ENCODE measurements around the gene BMI1.

The BMI1 gene

GRCh38 chr10:22316286-22317075, 4.4 kb upstream of the BMI1 start, which contains the start of gene COMMD3:
COMMD3 (plus strand) TSS chr10:22316388; CDS start chr10:22316418, 30 bp downstream.
- Histone ChIP-seq H4K8ac (ENCODE audit: low read depth, low read length) (peak within 1 kb of the TSS; percentile 95), H3K4ac (ENCODE audit: low read depth, low read length) (peak within 1 kb of the TSS; percentile 61), H3K9ac (ENCODE audit: low read length) (peak within 1 kb of the TSS; percentile 76), H3K27me3 (ENCODE audit: insufficient read depth, low read length) (peaks cover 3% of the 10 kb centered on the region), H3K79me2 (ENCODE audit: control insufficient read depth, insufficient read depth, low read length, poor library complexity) (peaks cover 9% of the 10 kb centered on the region), H3K4me2 (ENCODE audit: low read length) (peak within 1 kb of the TSS; percentile 77), H3K36me3 (ENCODE audit: control insufficient read depth in 1 of 2, insufficient read depth in 2 of 2, low read length in 2 of 2) (no peaks in the 10 kb centered on the region), H3K4me3 (ENCODE audit: low read depth, low read length) (peak within 1 kb of the TSS; percentile 86), H2BK12ac (ENCODE audit: low read length) (peak within 1 kb of the TSS; percentile 52), H3K79me1 (ENCODE audit: low read length) (peaks cover 10% of the 10 kb centered on the region), H3K4me1 (ENCODE audit: control insufficient read depth in 1 of 2, insufficient read depth in 2 of 2, low read length in 2 of 2) (peaks cover 0 to 2% of the 10 kb centered on the region in 2 experiments), H2BK5ac (ENCODE audit: low read depth, low read length, poor library complexity) (peak within 1 kb of the TSS; percentile 70), H3K23ac (ENCODE audit: low read length) (no peak within 1 kb of the TSS), H3K18ac (ENCODE audit: low read length) (peak within 1 kb of the TSS; percentile 89), H4K12ac (ENCODE audit: low read depth, low read length) (peak within 1 kb of the TSS; percentile 96), H4K91ac (ENCODE audit: low read depth, low read length) (peak within 1 kb of the TSS; percentile 90), H3K9me3 (ENCODE audit: insufficient read depth, low read depth, low read length) (no peaks in the 10 kb centered on the region), H2AFZ (ENCODE audit: insufficient read depth, low read length, poor library complexity) (peak within 1 kb of the TSS; percentile 96), H2BK120ac (ENCODE audit: insufficient read depth, low read length, poor library complexity) (peak within 1 kb of the TSS; percentile 89), H3K14ac (ENCODE audit: low read length) (peak within 1 kb of the TSS; percentile 95), H2AK5ac (ENCODE audit: low read length) (no peak within 1 kb of the TSS), H3K27ac (ENCODE audit: low read depth, low read length) (peak within 1 kb of the TSS; percentile 77)
- no CpG with 5 or more reads among the region's 63 CpGs for WGBS (ENCODE audit: extremely low coverage, insufficient coverage, insufficient read length)
- DNase-seq = peak; percentile 85 to 93

GRCh38 chr10:22317076-22317370, 3.9 kb upstream of the BMI1 start:
- H3K27ac ChIP-seq (ENCODE audit: low read depth, low read length) = no peak overlapping the region
- H3K18ac ChIP-seq (ENCODE audit: low read length) = no peak overlapping the region
- no CpG with 5 or more reads among the region's 9 CpGs for WGBS (ENCODE audit: extremely low coverage, insufficient coverage, insufficient read length)
- H3K9ac ChIP-seq (ENCODE audit: low read length) = no peak overlapping the region
- H2BK12ac ChIP-seq (ENCODE audit: low read length) = no peak overlapping the region
- H3K14ac ChIP-seq (ENCODE audit: low read length) = no peak overlapping the region
- no peaks in the 10 kb centered on the region for H3K36me3 ChIP-seq (ENCODE audit: control insufficient read depth in 1 of 2, insufficient read depth in 2 of 2, low read length in 2 of 2)
- no peak overlapping the region for H2BK5ac ChIP-seq (ENCODE audit: low read depth, low read length, poor library complexity)
- no peak overlapping the region for H4K8ac ChIP-seq (ENCODE audit: low read depth, low read length)
- H3K27me3 ChIP-seq (ENCODE audit: insufficient read depth, low read length) = peaks cover 6% of the 10 kb centered on the region
- DNase-seq = peak in 1 of 2 donors; percentile 35
- H2BK120ac ChIP-seq (ENCODE audit: insufficient read depth, low read length, poor library complexity) = no peak overlapping the region
- no peak overlapping the region for H4K12ac ChIP-seq (ENCODE audit: low read depth, low read length)
- H3K79me1 ChIP-seq (ENCODE audit: low read length) = peaks cover 12% of the 10 kb centered on the region
- no peak overlapping the region for H3K4me3 ChIP-seq (ENCODE audit: low read depth, low read length)
- no peak overlapping the region for H4K91ac ChIP-seq (ENCODE audit: low read depth, low read length)
- H3K9me3 ChIP-seq (ENCODE audit: insufficient read depth, low read depth, low read length) = no peaks in the 10 kb centered on the region
- no peak overlapping the region for H3K23ac ChIP-seq (ENCODE audit: low read length)
- peaks cover 0 to 2% of the 10 kb centered on the region in 2 experiments for H3K4me1 ChIP-seq (ENCODE audit: control insufficient read depth in 1 of 2, insufficient read depth in 2 of 2, low read length in 2 of 2)
- H2AK5ac ChIP-seq (ENCODE audit: low read length) = no peak overlapping the region
- peak overlapping the region; percentile 77 for H3K4me2 ChIP-seq (ENCODE audit: low read length)
- H3K4ac ChIP-seq (ENCODE audit: low read depth, low read length) = no peak overlapping the region
- H2AFZ ChIP-seq (ENCODE audit: insufficient read depth, low read length, poor library complexity) = peak overlapping the region; percentile 82
- peaks cover 9% of the 10 kb centered on the region for H3K79me2 ChIP-seq (ENCODE audit: control insufficient read depth, insufficient read depth, low read length, poor library complexity)

- Histone ChIP-seq H3K27me3 (ENCODE audit: insufficient read depth, low read length) (peaks cover 13% of the 10 kb centered on the region), H3K14ac (ENCODE audit: low read length) (no peak overlapping the region), H3K23ac (ENCODE audit: low read length) (no peak overlapping the region), H3K4me2 (ENCODE audit: low read length) (no peak overlapping the region), H3K36me3 (ENCODE audit: control insufficient read depth in 1 of 2, insufficient read depth in 2 of 2, low read length in 2 of 2) (no peaks in the 10 kb centered on the region), H3K79me2 (ENCODE audit: control insufficient read depth, insufficient read depth, low read length, poor library complexity) (peaks cover 9% of the 10 kb centered on the region), H2AK5ac (ENCODE audit: low read length) (no peak overlapping the region), H2AFZ (ENCODE audit: insufficient read depth, low read length, poor library complexity) (no peak overlapping the region), H3K18ac (ENCODE audit: low read length) (no peak overlapping the region), H3K79me1 (ENCODE audit: low read length) (peaks cover 12% of the 10 kb centered on the region), H4K8ac (ENCODE audit: low read depth, low read length) (no peak overlapping the region), H3K4me3 (ENCODE audit: low read depth, low read length) (no peak overlapping the region), H3K9ac (ENCODE audit: low read length) (no peak overlapping the region), H2BK5ac (ENCODE audit: low read depth, low read length, poor library complexity) (no peak overlapping the region), H3K27ac (ENCODE audit: low read depth, low read length) (no peak overlapping the region), H3K9me3 (ENCODE audit: insufficient read depth, low read depth, low read length) (no peaks in the 10 kb centered on the region), H4K12ac (ENCODE audit: low read depth, low read length) (no peak overlapping the region), H4K91ac (ENCODE audit: low read depth, low read length) (no peak overlapping the region), H3K4me1 (ENCODE audit: control insufficient read depth in 1 of 2, insufficient read depth in 2 of 2, low read length in 2 of 2) (peaks cover 0 to 2% of the 10 kb centered on the region in 2 experiments), H3K4ac (ENCODE audit: low read depth, low read length) (no peak overlapping the region), H2BK120ac (ENCODE audit: insufficient read depth, low read length, poor library complexity) (no peak overlapping the region), H2BK12ac (ENCODE audit: low read length) (no peak overlapping the region)
- no peak for DNase-seq
- no CpG with 5 or more reads among the region's 6 CpGs for WGBS (ENCODE audit: extremely low coverage, insufficient coverage, insufficient read length)
Measured at GRCh38 chr10:22317771-22318565, 2.9 kb upstream of the BMI1 start.

- Histone ChIP-seq H4K8ac (ENCODE audit: low read depth, low read length) (no peak overlapping the region), H2BK5ac (ENCODE audit: low read depth, low read length, poor library complexity) (no peak overlapping the region), H4K91ac (ENCODE audit: low read depth, low read length) (no peak overlapping the region), H3K14ac (ENCODE audit: low read length) (no peak overlapping the region), H3K4me3 (ENCODE audit: low read depth, low read length) (no peak overlapping the region), H4K12ac (ENCODE audit: low read depth, low read length) (no peak overlapping the region), H2BK120ac (ENCODE audit: insufficient read depth, low read length, poor library complexity) (no peak overlapping the region), H3K27me3 (ENCODE audit: insufficient read depth, low read length) (peaks cover 18% of the 10 kb centered on the region), H2AK5ac (ENCODE audit: low read length) (no peak overlapping the region), H2BK12ac (ENCODE audit: low read length) (no peak overlapping the region), H3K4me1 (ENCODE audit: control insufficient read depth in 1 of 2, insufficient read depth in 2 of 2, low read length in 2 of 2) (peaks cover 0 to 2% of the 10 kb centered on the region in 2 experiments), H2AFZ (ENCODE audit: insufficient read depth, low read length, poor library complexity) (no peak overlapping the region), H3K9ac (ENCODE audit: low read length) (no peak overlapping the region), H3K4me2 (ENCODE audit: low read length) (no peak overlapping the region), H3K18ac (ENCODE audit: low read length) (no peak overlapping the region), H3K79me1 (ENCODE audit: low read length) (peaks cover 12% of the 10 kb centered on the region), H3K9me3 (ENCODE audit: insufficient read depth, low read depth, low read length) (no peaks in the 10 kb centered on the region), H3K36me3 (ENCODE audit: control insufficient read depth in 1 of 2, insufficient read depth in 2 of 2, low read length in 2 of 2) (no peaks in the 10 kb centered on the region), H3K79me2 (ENCODE audit: control insufficient read depth, insufficient read depth, low read length, poor library complexity) (peaks cover 9% of the 10 kb centered on the region), H3K23ac (ENCODE audit: low read length) (no peak overlapping the region), H3K27ac (ENCODE audit: low read depth, low read length) (no peak overlapping the region), H3K4ac (ENCODE audit: low read depth, low read length) (no peak overlapping the region)
- DNase-seq = no peak
- no CpG with 5 or more reads among the region's 3 CpGs for WGBS (ENCODE audit: extremely low coverage, insufficient coverage, insufficient read length)
Measured at GRCh38 chr10:22318772-22319171, 2.1 kb upstream of the BMI1 start.
